Non-pigmented ciliary epithelial cell (primary cell): ENCODE results near the gene HDAC4.

Experiments used
- DNase-seq: peaks from one replicate; pipeline ENCODE4 v3.0.0-alpha.2; 2010; ENCODE audit warnings: low read depth

The HDAC4 gene

DNA sequence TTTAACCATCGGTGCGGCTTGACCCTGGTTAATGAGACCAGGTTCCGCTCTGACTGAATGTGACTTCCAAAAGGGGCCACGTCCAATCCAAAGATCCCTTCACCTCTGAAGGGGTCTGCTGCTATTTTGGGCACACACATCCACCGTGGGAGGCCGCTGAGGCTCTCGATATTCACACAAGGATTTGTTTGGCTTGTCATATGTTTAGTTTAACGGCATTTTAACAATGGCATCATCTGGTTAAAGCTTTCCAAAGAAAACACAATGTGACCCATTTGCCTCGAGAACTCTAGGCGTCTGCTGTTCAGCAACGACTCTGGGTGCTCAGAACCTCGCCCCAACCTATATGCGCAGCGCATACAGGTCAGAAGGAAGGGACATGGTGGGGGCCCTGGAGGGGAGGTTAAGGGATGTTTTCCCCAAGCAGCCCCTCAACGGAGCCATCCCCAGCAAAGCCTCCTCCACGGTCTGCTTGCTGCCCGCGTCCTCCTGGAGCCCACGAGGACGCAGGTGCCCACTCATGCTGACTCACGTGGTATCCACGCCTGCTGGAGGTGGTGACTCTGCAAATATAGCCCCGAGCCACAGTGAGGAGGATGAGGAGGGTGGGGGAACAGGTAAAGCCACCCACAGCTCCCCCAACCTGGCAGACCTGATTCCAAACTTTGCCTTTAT is 260.3 kb downstream of the HDAC4 start:
- no peak for DNase-seq

DNA sequence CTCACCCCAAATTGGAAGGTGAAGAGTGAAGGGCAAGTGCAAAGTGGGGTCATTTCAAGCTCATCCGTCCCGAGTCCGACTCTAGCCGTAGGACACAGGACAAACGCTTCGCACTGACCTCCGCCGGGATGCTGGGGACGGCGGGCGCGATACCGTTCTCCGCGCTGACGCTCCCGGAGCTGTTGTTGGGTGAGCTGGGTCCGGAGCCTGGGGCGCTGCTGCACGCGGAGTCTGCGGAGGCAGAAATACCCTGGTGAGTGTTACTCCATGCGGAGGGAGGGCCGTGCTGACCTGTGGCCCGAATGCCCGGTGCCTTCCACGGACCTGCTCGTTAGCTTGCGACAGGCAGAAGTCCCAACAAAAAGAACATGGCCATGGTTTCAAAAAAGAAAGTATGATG is 261.3 kb downstream of the HDAC4 start:
- DNase-seq = no peak

DNA sequence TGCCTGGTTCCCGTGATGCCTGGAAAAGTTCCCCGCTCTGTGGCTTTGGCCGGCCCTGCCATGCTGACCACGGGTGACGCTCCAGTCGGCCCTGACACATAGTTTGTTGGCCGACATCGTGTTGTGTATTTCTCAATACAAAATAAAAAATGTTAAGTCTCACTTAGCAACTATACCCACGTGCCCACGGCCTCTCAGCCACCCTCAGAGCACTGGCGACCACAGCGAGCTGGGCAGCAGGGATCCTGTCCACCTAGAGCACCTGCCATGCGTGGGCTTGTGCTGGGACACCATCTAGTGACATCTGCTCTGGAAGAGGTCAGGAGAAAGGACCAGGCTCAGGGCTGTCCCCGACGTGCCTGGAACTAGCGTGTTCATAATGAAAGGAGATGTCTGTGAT is 261.7 kb downstream of the HDAC4 start:
- DNase-seq = no peak

DNA sequence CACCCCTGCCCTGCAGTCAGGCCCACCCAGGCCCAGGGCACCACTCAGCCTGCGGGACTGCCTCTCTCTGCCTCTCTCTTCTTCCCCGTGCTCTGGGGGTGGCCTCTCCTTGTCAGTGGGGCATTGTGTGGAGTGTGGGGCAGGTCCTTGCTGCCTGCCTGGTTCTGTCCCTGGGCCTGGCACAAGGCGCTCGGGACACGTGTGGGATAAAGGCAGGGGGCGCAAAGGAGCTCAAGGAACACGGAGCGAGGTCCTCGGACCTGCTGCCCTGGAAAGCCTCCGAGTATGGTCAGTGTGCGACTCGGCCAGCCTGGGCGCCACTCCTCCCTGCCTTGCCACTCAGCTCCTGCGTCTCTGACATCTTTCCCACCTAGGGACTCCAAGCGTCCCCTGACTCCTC is 262.2 kb downstream of the HDAC4 start:
- no peak for DNase-seq

DNA sequence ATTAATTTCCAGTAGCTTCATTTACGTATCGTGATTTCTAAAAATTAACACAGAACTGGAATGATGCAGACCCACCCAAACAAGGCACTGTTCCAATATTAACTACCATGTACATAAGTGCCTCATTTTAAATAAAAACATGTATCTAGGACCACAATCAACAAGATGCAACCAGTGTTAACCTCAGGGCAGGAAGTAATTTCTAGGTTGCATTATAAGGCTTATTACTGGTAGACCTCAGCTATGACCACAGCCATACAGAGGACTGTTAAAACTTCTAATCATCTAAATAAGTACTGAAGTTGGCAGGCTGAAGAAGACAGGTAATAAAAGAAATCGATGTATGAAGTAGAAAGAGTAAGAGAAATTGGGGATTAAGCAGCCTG is 262.9 kb downstream of the HDAC4 start:
- no peak for DNase-seq

DNA sequence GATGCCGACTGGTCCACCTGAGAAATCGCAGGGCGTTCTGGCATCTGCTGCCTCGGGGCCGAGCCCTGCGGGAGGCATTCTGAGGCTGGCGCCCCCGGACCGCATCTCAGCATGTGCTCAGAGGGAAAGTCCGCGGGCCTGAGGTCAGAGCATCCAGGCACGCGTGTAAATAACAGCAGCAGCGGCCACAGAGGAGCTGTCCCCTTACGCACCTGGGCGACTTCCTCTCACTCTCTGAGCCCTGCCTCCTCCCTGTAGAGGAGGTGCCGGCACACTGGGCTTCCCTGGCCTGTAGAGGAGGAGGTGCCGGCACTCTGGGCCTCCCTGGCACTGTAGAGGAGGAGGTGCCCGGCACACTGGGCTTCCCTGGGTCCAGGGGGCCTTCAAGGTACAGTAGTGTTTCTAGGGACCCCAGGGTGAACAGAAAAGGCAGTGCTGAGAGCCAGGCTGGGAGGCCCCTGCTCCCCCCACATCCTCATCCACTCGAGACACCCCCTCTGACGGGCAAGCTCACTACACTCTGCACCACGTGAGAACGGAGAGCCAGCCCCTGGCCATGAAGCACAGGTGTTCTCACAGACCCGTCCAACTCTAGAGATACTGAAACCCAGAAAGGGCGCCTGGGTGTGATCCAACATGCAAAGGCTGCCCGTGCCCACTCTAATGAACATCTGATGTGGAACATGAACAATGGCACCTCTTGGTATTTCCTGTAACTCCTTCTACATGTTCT is 263.5 kb downstream of the HDAC4 start:
- DNase-seq = no peak

DNA sequence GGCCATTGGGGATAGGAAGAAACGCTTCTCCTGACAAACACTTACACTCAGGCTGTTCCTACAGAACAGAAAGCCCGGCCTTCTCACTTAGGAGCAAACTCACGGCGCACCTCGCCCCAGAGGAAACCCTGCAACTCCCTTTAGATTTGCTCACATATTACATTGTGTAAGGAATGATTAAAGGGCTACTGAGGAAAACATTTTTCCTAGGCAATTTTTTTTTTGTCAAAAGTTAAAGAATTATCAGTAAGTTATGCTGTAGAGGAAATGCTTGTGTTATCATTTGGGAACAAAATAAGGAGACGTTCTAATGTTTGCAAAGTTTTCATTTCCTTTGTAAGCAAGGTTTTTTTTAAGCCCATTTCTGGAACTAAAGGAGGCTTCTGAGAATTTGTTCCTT is 264.1 kb downstream of the HDAC4 start:
- DNase-seq = no peak

DNA sequence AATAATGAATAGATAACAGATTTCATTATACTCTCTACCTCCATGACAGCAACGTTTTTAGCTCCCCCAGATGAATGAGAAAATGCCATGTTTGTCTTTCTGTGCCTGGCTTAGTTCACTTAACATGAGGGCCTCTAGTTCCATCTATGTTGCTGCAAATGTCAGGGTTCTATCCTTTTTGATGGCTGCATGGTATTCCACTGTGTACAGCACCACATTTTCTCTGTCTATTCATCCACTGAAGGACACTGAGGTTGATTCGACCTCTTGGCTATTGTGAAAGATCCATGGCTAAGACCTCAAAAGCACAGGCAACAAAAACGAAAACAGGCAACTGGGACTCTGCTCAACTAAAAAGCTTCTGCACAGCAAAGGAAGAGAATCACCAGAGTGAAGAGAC is 264.6 kb downstream of the HDAC4 start:
- no peak for DNase-seq

DNA sequence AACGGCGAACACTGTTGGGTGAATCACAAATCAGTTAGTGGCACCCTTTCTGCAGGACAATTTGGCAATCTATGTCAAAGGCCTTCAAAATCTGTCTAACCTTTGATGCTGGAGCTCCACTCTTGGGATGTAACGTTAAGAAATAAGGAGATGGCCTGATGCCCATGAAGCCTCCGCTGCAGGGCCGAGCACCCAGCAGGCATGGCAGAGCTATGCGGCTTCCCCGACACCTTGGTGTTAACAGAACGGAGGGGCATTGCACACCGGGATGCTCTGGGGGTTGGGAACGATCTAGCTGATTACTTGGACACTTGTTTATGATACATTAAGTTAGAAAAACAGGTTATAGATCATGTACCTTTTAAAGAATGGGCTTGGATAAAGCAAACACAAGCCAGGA is 265.3 kb downstream of the HDAC4 start:
- no peak for DNase-seq

DNA sequence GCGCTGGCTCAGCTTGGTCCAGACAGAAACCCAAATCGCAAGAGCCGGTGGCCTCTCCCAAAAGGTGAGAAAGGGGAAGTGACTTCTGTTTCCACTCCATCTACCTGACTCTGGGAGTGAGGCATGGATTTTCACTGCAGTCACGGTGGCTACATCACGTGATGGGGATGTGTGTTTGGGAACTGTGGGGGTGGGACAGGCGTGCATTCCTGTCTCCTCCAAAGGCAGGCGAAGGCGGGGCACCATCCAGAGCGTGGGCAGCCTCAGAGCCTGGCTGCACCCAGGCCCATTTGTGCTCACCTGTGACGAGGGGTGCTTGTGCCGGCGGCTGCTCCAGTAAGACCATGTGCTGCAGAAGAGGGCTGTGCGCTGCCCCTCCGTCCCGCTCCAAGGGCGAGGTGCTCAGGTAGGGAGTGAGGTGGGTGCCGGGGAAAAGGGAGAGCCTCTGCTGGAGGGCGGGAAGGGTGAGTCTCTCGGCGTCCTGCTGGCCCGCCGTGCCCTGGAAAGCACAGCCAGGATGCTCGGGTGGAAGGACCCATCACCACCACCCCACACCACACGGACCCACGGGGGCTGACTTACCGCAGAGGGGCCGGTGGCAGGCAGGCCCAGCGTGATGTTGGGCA is 266.8 kb downstream of the HDAC4 start:
- DNase-seq = no peak

DNA sequence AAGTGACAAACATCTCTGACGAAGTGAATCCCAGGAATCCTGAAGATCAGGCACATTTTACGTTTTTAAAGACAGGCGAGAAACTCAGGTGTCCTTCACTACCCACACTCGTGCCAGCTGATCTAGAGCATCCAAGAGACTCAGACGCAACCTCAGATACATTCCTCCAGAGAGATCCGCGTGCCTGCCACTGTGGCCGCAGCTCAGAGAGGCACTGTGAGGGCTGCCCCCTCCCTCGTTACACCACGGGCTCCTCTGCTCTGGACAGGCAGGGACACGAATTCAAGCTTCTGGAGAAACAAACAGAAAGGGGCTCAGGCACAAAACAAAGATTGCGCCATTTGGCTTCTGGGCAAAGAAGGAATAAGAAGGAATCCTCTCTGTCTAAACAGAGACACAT is 268.0 kb downstream of the HDAC4 start:
- no peak for DNase-seq

DNA sequence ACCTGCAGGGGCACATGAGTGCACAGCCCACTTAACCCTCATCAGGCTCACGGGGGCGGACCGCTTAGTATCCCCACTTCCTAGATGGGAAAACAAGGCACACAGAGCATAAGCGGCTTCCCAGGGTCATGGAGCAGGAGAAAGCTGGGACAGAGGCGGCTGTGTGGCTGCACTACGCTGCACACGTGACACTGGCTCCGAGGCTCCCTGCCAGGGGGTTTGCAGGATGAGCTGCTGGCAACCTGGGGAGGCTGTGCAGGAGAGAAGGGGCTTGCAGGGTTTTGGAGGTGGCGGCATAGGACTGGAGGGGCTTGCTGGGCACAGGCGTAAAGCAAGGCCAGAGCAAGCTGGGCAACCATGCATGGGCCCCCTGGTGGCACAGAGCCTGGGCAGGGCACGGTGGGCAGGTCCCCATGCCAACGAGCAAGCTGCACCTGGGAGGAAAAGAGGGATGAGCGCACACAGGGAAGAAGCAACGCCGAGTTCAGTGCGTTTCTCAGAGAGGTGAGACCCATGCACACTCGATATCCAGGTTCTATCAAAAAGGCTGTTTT is 268.6 kb downstream of the HDAC4 start:
- no peak for DNase-seq

DNA sequence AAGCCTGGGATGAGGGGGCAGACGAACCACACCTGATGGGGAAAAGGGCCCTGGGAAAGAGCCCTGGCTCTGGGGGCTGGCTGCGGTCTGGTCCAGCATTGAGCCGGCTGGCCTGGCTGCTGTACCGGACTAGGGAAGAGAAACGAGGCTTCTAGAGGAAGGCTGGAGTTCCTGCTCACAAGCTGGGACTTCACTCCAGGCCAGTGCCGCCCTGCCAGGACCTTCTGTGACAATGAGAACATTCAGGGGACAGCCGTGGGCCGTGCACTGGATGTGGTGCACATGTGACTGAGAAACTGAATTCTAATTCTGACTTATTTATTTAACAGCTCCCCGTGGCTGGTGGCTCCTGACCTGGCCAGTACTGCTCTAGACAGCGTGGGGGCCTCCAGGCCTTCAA is 269.3 kb downstream of the HDAC4 start:
- DNase-seq = no peak

DNA sequence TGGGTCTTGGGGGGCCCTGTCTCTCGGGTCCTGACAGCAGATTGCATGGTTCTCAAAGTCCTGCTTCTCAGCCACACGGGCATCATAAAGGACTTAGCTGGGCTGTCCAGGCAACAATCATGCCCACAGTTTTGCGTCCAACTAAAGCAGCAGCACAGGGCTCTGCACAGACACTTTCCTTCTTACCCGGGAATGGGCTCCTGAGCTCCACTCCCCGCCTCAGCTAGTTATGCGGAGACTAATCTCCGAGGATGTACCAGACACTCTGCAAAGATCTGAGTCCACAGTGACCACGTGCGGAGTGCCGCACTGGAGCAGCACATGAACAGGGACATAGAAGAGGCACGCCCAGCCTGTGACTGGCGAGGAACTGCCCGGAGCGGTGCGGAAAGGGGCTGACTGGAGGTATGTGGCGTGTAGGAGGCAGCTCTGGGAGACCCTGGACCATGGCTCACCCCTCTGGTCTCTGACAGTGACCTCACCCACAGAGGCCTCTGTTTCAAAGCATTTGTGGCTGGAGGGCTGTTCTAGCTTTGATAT is 270.0 kb downstream of the HDAC4 start:
- DNase-seq = no peak

DNA sequence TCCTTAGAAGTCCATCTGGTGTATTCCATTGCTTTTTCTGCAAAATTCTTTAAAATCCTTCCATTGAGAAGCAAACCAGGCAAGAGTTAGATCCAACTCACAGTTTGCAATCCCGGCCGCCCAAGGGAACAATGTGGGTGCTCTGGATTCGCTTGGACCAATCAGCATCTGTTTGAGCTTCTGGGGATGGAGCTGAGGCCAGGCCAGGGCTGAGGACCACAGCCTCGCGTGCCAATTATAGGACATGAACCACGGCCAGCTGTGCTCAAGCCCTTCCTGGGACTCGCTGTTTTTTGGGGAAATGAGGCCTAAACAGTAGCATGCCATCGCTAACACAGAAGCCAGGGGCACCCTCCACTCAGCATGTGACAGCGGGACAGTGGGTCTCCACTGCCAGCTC is 270.8 kb downstream of the HDAC4 start:
- DNase-seq = no peak

DNA sequence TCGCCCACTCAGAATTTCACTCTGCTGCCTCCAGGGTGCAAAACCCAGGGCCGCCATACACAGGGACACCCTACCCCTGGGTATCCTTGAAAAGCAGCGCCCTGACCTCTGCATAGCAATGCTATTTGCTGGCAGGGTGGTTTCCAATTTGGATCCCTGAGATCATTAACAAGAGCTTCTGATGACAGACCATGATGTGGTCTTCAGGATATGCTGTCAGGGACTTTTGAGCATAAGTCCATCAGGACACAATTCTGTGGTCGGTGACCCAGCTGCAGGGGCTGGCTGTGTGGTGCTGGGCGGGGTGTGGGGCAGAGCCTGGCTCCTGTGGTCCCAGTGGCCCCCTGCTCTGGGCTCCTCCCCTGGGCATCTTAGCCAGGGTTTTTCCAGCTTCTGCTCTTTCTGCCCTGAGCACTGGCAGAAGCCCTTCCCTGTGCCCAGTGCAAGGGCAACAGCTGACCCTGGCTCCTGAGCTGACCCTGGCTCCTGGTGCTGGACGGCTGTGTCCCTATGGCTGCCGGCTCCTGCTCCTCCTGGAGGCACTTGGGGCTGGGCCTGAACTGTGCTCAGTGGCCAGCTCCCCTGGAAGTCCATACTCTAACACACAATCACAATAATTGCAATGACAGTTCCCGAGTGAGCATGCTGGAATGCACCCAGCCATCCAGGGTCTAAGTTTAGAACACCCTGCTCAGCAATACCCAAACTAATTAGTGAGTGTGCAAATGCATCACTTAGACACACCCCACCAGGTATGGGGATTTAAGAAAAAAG is 271.5 kb downstream of the HDAC4 start:
- no peak for DNase-seq

DNA sequence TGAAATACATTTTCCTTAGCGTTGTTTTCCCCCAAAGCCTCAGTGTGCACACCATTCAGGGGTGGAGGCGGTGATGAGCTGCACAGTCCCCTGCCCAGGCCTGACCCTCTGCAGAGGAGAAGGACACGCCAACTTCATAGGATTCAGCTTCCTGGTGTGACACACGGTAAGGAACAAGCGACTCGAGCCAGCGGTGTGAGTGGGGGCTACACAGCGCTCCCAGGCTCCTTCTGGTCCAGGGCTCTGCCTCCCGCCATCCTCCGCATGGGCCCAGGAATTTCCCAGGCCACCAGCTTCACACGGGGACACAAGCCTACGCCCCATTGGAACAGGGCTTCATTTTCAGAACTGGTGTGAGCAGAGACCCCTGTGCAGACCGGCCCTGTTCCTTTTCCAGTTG is 272.1 kb downstream of the HDAC4 start:
- DNase-seq = no peak

DNA sequence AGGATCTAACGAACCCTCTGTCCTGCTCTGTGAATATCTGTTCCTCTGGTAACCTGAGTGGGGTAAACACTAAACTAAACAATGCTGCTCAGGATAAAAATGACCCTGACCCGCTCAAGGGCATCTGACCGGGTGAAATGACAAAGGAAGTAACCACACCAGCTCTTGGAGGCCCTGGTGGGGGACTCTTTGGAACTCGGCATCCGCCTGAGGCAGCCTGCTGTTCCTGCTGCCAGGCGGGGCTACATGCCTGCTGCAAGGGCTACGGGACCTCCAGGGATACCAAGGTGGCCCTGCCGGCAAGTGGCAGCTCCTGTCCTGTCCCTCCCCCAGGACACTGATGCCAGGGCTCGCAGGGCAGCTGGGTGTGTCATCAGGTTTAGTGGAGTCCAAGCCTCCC is 273.3 kb downstream of the HDAC4 start:
- no peak for DNase-seq

DNA sequence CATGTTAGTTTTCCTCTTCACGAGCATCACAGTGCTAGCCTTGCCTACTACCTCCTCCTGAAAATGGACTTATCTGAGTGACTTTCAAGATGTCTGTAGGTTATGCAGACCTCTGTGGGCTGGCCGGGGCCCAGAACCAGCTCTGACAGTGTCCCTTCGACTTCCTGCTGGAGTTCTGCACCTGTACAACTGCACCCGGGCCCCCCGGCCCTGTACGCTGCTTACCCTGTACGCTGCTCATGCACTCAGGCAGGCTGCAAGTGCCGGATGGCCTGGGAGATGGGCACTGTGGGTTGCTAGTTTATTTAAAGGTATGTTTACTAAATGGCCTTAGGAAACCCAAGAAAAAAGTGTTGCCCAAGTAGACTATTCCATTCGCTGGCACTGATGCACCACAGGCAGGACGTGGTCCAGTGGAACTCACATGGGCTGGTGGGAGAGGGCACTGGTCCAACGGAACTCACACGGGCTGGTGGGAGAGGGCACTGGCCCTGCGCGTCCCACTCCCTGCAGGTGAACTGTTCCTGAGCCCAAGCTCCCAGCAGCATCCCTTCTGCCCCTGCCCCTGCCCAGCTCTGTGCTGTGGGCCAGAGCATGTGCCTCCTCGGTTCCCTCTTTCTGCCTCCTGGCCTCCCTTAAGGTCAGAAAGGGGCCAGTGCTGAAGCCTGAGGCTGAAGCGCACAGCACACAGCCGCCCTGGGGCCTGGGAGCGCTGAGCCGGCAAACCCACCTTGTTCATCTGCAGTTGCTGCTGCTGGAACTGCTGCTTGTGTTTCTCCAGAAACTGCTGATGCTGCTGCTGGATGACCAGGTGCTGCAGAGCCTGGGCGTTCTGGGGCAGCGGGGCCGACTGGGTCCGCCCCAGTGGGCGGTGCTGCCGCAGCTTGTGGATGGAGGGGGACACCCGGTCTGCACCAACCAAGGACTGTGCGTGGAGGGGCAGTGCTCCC is 274.8 kb downstream of the HDAC4 start:
- no peak for DNase-seq

DNA sequence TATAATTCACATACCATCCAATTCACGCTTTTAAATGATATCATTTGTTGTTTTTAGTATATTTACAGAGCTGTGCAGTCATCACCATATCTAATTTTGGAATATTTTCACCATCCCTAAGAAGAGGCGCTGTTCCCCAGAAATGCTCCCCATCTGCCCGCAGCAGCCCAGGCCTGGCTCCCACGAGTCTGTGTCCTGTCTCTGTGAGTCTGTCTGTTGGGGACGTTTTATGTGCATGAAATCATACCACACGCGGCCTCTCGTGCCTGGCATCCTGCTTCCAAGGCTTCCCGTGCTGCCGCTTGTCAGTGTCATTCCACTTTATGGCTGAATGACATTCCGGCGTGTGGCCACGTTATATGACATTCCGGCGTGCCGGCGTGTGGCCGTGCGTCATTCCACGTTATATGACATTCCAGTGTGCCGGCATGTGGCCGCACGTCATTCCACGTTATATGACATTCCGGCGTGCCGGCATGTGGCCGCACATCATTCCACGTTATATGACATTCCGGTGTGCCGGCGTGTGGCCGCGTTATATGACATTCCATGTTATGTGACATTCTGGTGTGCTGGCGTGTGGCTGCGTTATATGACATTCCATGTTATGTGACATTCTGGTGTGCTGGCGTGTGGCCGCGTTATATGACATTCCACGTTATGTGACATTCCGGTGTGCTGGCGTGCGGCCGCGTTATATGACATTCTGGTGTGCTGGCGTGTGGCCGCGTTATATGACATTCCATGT is 276.5 kb downstream of the HDAC4 start:
- DNase-seq = no peak
